Activated CD4-positive, CD25-positive, alpha-beta regulatory T cell treated with anti-CD3 and anti-CD28 coated beads, Interleukin-2, amount 50 U/mL, for 16 hours (primary cell): ENCODE results near the gene SCUBE3.

Experiments
- DNase-seq: peaks from one replicate; pipeline ENCODE4 v3.0.0-alpha.2; 2020; ENCODE audit warnings: low read depth, low spot score

The SCUBE3 gene

DNA sequence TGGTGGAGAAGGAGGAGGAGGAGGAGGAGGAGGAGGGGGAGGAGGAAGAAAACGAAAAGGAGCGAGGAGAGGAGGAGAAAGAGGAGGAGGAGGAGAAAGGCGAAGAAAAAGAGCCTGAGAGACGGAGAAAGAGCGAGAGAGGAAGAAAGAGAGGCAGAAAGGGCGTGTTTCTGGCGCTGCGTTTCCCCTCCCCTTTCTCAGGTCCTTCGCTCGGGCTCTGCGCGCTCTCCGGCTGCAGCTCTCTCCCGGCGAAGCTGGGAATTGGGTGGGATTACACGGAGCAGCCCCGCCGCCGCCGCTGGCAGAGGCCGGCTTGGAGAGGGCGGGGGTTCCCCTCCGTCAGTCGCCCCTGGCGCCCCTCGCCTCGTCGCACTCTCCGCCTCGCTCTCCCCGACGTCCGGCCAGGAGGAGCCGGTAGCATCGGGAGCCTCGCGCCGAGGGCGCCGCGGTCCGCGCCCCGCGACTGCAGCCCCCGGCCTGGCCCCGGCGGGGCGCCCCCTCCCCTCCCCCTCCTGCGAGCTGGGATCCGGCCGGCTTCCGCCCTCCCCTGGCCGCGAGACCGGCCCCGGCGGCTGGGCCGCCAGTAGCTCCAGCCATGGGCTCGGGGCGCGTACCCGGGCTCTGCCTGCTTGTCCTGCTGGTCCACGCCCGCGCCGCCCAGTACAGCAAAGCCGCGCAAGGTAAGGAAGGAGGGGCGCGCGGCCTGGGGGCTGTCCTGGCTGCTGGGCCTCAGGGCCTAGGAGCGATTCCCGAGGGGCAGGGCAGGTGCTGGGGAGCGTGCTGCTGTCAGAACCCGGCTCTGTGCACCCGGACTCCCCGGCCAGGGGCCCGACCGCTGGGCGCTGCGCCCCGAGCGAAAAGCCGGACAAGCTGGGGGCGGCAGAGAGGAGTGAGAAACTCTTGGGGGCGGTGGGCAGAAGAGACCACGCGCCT lies at the start of gene SCUBE3:
Gene SCUBE3 (plus strand): TSS at position 133 of the 933 bp plus-strand sequence. CDS start 463 bp downstream, at position 596.
- no peak for DNase-seq

GRCh38 chr6:35164277-35164676 lies 49.5 kb upstream of the SCUBE3 start:
- no peak for DNase-seq

- no peak for DNase-seq
Observed at GRCh38 chr6:35164868-35165267, 48.9 kb upstream of the SCUBE3 start.

GRCh38 chr6:35165630-35166071 lies 48.1 kb upstream of the SCUBE3 start:
- DNase-seq: no peak

- DNase-seq: no peak
Observed at GRCh38 chr6:35166116-35166515, 47.6 kb upstream of the SCUBE3 start.

DNA sequence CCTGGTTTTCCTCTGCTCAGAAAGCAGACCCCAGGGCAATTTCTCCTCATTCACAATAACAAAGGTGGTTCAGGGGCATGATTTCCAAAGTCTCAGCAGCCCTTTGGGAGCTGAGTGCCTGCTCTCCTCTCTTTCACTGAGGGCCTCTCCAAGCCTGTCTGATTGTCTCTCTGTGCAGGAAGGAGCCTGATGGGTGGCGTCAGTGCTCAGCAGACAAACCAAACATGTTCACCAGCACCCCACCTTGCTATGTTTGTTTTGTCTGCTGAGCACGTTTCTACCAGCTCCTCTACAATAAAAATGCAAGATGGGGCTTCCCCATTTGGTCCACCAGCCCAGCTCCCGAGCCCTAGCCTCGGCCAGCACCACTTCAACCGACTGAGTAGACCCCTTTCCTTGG lies 47.2 kb upstream of the SCUBE3 start:
- no peak for DNase-seq

DNA sequence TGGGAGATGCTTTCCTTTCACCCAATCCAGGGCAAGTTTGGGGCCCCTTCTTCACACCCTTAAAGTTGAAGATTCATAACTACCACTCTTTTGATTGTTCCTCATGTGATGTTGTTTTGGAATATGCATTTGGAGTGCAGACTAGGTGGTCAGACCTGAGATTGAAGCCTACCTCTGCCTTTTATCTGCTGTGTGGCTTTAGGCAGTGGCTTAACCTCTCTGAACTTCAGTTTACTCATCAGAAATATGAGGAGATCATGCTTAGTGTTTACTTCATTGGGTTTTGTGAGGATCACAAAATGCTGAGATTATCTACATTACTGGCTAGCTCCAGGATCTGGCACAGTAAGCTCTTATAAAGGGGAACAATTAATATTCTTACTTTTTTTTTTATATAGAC lies 46.3 kb upstream of the SCUBE3 start:
- no peak for DNase-seq

DNA sequence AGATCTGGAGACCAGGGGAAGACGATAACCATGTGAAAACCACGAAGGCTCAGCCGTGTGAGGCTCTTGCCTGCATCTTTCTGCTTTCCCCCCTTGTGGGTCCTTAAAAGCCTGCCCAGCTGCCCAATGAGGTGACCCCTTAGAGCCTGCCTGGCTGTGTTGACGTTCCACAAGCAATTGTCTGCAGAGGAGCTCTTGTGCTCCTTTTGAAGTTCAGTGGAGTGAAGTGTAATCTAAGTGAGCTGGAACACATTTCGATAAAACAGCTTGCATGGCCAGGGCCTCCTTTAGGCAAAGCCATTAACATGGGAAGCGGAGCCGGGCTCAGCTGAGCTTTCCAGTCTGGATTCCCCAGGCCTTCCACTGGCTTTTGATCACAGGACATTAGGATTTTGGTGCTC lies 45.3 kb upstream of the SCUBE3 start:
- no peak for DNase-seq

DNA sequence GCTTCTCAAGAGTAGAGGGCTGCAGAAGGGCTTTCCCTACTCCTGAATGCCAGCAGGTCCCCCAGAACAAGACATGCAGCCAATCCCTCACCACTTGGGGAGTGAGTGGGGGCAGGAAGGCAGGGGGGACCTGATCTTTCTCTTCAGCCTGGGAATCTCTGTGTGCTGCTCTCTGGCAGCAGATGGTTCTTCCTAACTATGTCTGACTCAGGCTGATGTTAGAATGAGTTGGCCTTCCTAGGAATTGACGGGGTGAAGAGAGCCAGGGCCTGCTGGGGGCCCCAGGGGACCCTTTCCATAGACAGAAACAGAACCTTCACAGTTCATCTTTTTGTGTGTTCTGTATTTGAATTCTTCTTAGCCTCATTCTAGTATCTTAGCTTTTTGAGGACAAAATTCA lies 43.6 kb upstream of the SCUBE3 start:
- DNase-seq: no peak

- DNase-seq: no peak
Observed at GRCh38 chr6:35170891-35171290, 42.9 kb upstream of the SCUBE3 start.

GRCh38 chr6:35173044-35173426 lies 40.7 kb upstream of the SCUBE3 start:
- DNase-seq: no peak

GRCh38 chr6:35173427-35174087 lies 40.2 kb upstream of the SCUBE3 start:
- no peak for DNase-seq

DNA sequence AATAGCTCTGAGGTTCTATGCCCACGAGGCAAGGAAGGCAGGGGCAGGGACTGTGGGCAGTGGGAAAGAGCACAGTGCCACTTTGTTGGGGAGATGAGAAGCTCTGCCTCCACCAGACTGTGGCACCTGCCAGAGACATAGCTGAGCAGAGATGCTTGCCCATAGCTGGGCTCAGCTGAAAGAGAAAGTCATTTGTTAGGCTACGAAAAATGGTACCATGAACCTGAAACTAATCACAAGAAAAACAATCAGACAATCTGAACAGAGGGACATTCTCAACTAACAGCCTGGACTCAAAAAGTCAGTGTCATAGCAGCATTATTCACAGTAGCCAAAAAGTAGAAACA lies 39.7 kb upstream of the SCUBE3 start:
- no peak for DNase-seq

GRCh38 chr6:35174501-35174900 lies 39.3 kb upstream of the SCUBE3 start:
- no peak for DNase-seq

DNA sequence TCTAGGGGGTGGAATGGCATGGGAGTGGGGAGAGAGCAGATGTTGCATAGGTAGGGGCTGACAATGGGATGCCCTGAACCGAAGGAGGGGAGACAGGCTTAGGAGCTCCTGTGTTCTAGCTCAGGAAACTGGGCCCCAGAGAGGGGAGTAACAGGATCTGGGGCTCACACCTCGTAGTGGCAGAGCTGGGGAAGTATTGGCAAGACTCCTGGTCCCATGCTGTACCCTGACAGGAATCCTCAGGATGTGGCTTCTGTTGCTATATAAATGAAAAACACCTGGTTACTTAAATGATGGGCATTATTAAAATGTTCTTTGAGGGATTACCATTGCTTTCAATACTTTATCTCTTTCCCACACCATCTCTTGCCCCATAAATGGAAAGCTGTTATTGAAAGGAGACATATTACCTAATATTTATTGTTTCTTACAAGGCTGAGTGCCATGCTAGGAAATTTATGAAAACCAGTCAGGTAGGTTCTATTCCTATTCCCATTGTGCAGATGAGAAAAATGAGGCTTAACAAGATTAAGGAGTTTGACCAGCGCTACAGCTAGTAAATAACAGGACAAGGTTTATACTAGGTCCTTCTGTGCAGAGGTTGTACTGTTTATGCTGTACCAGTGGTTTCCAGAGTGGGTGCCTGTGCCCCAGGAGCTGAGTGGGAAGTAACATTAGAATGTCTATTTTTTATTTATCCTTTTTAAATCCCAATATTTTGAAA lies 37.3 kb upstream of the SCUBE3 start:
- DNase-seq: no peak

GRCh38 chr6:35177157-35177556 lies 36.6 kb upstream of the SCUBE3 start:
- DNase-seq: no peak

- DNase-seq: no peak
Observed at GRCh38 chr6:35177596-35177995, 36.2 kb upstream of the SCUBE3 start.

GRCh38 chr6:35178012-35178411 lies 35.7 kb upstream of the SCUBE3 start:
- DNase-seq: no peak

- no peak for DNase-seq
Observed at GRCh38 chr6:35178932-35179832, 34.6 kb upstream of the SCUBE3 start.

DNA sequence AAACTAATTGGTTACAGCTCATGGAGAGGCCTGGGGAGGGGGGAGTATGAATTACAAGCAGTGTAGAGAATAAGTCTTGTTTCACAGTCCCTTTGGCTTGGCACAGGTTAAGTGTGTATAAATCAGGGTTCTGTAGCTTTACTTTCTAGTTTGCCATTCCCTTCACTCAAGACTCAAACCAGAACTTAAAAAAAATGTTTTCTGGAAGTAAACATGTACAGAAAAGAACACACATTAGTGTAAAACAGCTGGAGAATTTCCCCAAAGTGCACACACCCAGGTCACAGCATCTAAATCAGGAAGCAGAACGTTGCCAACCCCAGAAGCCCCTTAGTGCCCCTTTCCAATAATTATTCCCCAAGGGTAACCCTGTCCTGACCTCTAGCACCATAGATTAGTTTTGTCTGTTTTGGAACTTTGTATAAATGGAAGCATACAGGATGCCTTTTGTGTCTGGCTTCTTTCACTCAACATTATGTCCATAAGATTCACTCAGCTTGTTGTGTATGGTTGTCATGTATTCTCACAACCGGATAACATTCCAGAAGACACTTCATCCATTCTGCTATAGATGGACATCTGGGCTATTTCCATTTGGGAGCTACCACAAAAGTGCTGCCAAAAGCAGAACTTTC lies 33.7 kb upstream of the SCUBE3 start:
- DNase-seq: no peak
